NT2/D1 (cell line): Measurements from ENCODE around the gene RPEL1.

Experiments
- YY1 ChIP-seq: IDR thresholded peaks from 2 replicates; pipeline ENCODE4 v1.6.1; 2011; ENCODE audit not compliant: insufficient read length, insufficient read depth
- ZNF274 ChIP-seq: IDR thresholded peaks from 2 replicates; pipeline ENCODE4 v1.6.1; 2011; ENCODE audit warnings: mild to moderate bottlenecking, low read depth, low read length

DNA sequence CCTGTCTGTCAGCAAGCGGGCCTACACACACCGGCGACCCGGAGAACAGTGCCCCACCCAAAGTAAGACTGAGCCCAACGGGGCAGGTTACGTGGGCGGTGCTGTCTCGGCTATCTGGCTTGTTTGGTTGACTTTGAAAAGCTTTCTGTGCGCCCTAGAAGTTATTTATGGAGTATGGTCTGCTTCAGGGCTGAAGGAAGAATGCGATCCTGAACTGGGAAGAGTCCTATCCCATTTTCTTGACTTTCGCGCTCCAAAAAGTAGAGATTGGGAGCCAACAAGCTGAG, 32.8 kb downstream of the RPEL1 start:
- TF ChIP-seq YY1 (no peak), ZNF274 (no peak)
